T-helper 2 cell (primary cell): Measurements from ENCODE around the gene DSG4.

Experiments used
- DNase-seq, 5 experiments: peaks; one replicate each; pipeline versions ENCODE4 v3.0.0 to v3.0.0-alpha.2; 2012 to 2022

DSG4 gene

GRCh38 chr18:31409276-31409675 lies 32.7 kb downstream of the DSG4 start:
- no peak for DNase-seq

- DNase-seq = no peak
Observed at GRCh38 chr18:31410716-31411483, 34.3 kb downstream of the DSG4 start.

GRCh38 chr18:31413137-31413536 lies 36.6 kb downstream of the DSG4 start:
- DNase-seq = no peak

DNA sequence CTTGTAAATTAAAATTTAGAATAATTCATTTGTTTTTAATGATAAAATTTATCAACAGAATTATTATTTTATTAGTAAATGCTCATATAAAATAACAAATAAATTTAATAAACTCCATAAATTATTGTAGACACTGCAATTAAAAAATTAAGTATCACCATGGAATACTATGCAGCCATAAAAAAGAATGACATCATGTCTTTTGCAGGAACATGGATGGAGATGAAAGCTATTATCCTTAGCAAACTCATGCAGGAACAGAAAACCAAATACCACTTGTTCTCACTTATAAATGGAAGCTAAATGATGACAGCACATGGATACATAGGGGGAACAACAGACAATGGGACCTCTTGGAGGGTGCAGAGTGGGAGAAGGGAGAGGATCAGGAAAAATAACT lies 41.3 kb downstream of the DSG4 start:
- no peak for DNase-seq

- DNase-seq = no peak
Observed at GRCh38 chr18:31419457-31419932, 42.9 kb downstream of the DSG4 start.

GRCh38 chr18:31420032-31420431 lies 43.5 kb downstream of the DSG4 start:
- no peak for DNase-seq

- no peak for DNase-seq
Observed at GRCh38 chr18:31420524-31420923, 43.9 kb downstream of the DSG4 start.

DNA sequence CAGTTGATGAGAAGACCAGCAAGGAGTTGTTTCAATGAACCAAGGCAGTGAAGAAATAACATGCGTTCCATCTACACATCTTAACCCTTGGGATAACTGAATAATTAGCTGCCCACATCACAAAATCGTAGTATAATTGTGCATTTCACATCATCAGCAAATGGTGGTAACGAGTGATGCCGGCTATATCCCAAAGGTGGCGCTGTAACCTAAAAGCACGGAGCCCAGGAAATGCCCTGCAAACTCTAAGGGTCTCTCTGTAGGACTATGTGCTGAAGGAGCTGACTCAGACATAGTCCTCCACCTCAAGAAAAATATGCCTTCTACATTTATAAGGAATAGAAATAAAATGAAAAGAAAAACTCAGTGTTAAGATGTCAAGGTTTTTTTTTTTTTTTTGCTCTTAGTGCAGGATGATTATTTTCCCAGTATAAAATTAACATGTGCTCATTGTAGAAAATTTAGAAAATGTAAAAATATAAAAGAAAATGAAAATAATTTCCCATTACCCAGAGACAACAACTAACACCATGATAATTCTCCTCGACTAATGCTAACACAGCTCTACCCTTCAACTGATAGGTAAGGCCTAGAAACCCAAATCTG lies 47.9 kb downstream of the DSG4 start:
- peak in 1 of 5 experiments; percentile 8 for DNase-seq

- no peak for DNase-seq
Observed at GRCh38 chr18:31426021-31426420, 49.4 kb downstream of the DSG4 start.

DNA sequence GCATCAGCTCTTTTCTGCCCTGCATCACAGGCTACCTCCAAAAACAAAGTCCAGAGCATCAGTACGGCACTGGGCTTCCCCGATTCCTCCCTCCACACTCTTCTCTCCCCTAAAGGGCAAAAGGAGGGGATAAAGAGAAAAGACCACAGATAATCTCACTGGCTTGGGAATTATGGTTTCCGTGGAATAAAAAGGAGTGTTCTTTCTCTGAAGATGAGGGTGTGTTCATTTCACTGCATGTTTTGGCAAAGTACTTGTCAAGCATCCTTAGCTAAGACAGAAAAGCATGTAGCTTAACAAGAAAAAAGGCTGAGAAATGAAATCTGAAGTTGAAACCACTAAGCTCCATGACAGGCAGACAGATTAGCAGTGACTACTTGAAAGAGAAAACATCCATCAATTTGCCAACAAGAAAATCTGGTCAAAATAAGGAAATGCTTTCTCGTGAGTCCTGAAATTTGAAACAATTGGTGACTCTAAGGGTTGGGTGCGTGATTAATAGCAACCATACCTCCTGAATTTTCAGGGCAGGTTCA lies 50.4 kb downstream of the DSG4 start:
- no peak for DNase-seq

DNA sequence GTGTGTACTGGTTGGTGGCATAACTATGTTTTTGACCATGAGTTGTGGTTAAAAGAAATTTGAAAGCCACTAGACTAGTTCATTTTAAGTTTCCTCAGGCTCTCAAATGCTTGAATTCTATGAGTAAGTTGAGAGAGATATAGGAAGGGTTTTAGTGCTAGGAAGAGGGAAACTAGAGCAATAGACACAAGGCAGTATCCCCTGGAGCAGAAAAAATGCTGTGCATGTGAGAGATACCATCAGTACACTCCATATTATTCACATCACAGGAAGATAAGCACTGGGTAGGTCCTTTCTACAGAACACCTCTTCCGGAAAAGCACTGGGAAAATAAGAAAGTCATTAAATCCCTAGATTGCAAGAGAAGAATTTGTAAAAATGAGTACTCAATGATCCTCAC lies 51.6 kb downstream of the DSG4 start:
- no peak for DNase-seq

GRCh38 chr18:31429623-31430022 lies 53.0 kb downstream of the DSG4 start:
- no peak for DNase-seq

DNA sequence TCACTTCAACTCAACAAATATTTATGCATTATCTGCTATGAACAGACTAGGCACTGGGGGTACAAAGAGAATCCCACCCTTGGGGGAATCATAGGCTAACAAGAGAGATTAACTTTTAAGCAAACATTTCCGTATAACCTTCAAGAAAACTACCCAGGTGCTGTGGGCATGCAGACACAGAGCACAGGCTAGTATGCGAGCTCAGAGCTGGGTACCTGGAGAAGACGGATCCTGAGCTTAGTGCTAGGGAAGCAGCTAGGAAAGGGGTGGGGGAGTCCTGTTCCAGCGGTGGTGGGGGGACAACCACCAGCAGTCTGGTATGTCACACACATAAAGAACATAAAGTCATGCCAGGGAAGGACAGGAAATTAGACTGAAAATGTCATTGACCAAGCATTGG lies 53.5 kb downstream of the DSG4 start:
- no peak for DNase-seq

- DNase-seq = no peak
Observed at GRCh38 chr18:31430554-31430953, 54.0 kb downstream of the DSG4 start.

- no peak for DNase-seq
Observed at GRCh38 chr18:31432316-31432715, 55.7 kb downstream of the DSG4 start.

DNA sequence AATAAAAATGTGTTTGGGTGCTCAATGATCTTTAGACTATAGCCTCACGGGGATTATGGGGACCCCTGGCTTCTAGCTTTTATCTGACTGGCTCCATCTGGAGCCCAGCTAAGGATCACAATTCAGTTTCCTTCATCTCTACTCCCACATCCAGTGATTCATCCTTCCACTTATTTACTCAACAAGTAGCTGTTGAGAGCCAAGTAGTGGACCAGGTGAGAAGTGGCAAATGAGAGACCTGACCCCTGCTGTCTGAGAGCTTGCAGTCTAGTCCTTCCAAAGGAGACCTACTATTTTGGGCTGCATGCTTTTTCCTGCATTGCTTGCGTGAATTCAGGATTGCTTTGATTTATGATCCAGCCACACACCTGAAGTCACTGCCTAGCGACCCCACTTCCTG lies 60.2 kb downstream of the DSG4 start:
- no peak for DNase-seq

DNA sequence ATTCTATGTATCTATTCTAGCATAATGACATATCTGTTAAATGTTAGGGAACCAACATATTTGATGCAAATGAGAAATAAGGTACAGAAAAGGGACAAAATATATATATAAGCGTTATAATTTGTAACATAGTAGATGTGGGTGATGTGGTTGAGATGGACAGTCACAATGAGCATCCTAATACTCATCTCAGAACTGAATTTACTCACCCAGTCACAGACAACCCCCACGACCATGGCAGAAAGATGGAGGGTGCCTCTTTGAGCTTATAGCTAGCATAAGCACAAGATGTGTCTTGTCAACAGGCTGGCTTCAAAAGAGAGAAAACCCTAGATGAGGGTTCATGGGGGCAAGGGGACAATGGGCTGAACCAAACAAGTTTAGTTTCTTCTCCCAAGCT lies 61.8 kb downstream of the DSG4 start:
- peak in 1 of 5 experiments; percentile 1 for DNase-seq

DNA sequence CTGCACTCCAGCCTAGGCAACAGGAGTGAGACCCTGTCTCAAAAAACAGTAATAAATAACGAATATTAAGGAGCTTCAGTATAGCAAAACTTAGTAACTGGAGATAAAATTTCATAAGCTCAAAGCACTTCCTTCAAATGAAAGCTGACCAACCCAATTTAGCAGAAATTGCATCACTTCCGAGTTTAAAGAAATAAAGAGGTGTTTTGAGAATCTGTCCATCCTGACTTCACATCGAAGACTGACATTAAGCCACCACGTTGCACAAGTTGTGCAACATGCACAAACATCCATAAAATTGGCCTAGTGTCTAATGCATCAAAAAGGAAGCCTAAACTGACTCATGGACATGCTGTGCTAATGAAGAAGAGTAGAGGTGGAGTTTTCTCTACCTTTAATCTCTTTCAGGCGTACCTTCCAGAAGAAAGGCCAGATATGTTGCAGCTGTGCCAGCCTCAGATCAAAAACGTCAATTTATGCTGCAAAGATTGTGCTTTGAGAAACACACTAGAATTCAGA lies 63.3 kb downstream of the DSG4 start:
- DNase-seq = no peak

DNA sequence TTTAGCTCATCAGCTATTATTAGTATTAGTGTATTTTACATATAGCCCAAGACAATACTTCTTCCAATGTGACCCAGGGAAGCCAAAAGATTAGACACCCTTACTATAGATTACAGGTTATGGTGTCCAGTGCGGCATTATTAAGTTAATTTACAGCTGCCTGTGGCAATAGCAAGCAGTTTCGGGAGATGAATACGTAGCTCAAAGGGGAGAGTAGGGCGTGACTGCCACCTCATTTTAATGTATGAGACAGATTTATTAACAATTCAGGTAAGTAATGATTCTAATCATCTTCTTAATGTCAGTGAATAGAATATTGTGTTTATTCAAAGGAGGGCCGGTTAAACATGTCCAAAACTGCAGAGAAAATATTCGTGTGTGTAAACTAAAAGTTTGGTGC lies 64.2 kb downstream of the DSG4 start:
- no peak for DNase-seq

GRCh38 chr18:31441493-31441892 lies 64.9 kb downstream of the DSG4 start:
- no peak for DNase-seq

DNA sequence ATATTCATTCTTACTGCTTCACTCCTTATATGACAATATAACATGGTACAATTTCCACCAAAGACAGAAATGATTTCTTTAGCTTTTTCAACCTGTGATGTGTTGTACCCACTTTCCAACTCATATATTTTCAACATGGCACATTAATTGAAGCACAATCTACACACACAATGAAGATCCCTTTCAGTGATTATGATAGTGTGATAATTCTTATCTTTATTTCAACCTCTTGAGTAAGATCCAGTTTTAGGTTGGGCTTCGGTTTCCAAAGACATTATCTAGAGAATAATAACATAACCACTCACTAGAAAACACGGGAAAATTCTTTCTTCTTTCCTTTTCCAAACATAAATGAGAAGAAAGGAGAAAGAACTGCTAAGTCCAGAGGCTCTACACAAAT lies 67.6 kb downstream of the DSG4 start:
- DNase-seq = no peak

GRCh38 chr18:31445908-31446307 lies 69.3 kb downstream of the DSG4 start:
- DNase-seq = no peak

- no peak for DNase-seq
Observed at GRCh38 chr18:31446854-31447253, 70.3 kb downstream of the DSG4 start.
